Measurements from ENCODE around the gene ZNF362. TPM values are rescaled to one million over a fixed set of nuclear protein-coding genes. Genes with fewer than 3 reads are reported as not detected.

The ZNF362 gene
- total RNA-seq, 1 donor from 2014 or later = 69.8 TPM

DNA sequence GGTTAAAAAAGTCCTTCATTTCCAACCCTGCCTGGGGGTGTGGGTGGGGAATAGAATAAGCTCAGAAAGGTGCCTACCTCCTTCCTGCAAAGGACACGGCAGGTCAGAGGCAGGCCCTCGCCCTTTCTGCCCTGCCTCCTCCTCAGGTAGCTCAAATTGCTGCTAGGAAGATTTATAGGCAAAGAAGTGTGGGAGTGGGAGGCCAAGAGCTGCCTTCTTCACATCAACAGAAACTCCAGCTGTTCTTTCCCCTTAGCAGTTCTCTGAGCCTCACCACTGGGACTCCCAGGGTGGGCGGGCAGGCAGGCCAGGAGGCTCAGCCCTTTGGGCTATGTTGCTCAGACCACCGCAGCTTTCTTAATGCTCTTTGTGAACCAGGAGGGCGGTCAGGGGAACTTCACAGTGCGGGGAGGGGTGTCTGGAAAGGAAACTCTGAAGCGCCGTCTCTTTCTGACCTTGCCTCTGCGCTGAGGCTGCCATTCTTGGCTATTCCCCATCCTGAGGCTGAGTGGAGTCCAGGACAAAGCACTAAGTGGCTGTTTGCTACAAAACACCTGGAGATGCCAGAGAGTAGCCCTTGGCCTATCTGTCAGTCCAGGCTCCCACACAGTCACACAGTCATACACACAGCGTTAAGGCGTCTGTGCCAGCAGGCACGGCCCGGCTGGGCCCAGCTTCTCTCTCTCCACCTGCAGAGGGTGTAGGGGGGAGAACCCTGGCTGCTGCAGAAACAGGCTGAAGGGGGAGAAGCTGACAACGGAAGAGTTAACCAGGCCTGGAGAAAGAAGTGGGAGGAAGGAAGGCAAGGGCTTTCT, 67.6 kb downstream of the ZNF362 start:
- Mint-ChIP-seq H3K36me3 (ENCODE audit: unreplicated experiment) (peaks cover 4% of the 10 kb centered on the region), H3K4me1 (ENCODE audit: low read depth, unreplicated experiment) (peaks cover 26% of the 10 kb centered on the region), H3K27me3 (ENCODE audit: unreplicated experiment) (peaks cover 12% of the 10 kb centered on the region), H3K9me3 (ENCODE audit: unreplicated experiment) (peaks cover 13% of the 10 kb centered on the region), H3K27ac (ENCODE audit: unreplicated experiment) (no peak overlapping the region), H3K4me3 (ENCODE audit: unreplicated experiment) (no peak overlapping the region)
- no peak for DNase-seq
- TF ChIP-seq, protein P1, sequence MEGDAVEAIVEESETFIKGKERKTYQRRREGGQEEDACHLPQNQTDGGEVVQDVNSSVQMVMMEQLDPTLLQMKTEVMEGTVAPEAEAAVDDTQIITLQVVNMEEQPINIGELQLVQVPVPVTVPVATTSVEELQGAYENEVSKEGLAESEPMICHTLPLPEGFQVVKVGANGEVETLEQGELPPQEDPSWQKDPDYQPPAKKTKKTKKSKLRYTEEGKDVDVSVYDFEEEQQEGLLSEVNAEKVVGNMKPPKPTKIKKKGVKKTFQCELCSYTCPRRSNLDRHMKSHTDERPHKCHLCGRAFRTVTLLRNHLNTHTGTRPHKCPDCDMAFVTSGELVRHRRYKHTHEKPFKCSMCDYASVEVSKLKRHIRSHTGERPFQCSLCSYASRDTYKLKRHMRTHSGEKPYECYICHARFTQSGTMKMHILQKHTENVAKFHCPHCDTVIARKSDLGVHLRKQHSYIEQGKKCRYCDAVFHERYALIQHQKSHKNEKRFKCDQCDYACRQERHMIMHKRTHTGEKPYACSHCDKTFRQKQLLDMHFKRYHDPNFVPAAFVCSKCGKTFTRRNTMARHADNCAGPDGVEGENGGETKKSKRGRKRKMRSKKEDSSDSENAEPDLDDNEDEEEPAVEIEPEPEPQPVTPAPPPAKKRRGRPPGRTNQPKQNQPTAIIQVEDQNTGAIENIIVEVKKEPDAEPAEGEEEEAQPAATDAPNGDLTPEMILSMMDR (IDR thresholded peaks at IDR 0.05; ENCODE audit: partially characterized antibody, unreplicated experiment) = no peak

DNA sequence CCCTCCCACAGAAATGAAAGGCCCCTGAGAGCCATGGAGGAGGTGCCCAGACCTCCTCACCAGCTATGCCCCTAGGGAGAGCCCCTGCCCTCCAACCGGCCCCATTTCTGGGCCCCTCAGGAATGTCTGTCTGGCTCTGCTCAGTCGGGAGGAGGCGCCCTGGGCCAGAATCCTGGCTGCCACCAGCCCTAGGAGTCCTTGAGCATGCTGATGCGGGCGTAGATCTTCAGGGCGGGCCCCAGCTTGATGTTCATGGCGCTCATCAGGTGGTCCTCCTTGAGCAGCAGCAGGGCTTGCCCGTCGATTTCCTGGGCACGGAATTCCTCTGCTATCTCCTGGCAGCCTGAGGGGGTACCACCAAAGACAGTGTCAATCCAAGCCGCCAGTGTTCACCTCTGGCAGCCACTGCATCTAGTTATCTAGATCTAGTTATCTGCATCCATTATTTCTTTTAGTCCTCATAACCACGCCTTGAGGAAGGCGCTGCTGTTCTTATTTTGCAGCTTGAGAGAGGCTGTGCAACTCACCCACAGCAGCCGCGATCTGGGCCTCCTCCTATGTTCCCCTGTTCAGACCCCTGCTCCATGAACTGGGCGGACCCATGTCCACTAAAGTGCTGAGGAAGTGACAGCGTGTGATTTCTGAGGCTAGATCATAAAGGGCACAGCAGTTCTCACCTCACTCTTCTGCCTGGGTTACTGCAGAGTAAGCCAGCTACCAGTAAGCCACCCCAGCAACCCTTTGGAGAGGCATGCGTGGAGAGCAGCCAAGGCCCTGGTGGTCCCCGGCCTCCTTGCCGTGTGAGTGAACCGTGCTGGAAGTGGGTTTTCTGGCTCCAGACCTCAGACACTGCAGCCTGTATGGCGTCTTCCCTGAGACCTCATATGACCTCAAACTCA, 68.6 kb downstream of the ZNF362 start:
- peak overlapping the region; percentile 56 for H3K27ac Mint-ChIP-seq (ENCODE audit: unreplicated experiment)
- TF ChIP-seq, protein P1 (IDR thresholded peaks at IDR 0.05; ENCODE audit: partially characterized antibody, unreplicated experiment) = no peak
- DNase-seq = no peak
- peaks cover 15% of the 10 kb centered on the region for H3K9me3 Mint-ChIP-seq (ENCODE audit: unreplicated experiment)
- peaks cover 28% of the 10 kb centered on the region for H3K4me1 Mint-ChIP-seq (ENCODE audit: low read depth, unreplicated experiment)
- peaks cover 4% of the 10 kb centered on the region for H3K36me3 Mint-ChIP-seq (ENCODE audit: unreplicated experiment)
- no peak overlapping the region for H3K4me3 Mint-ChIP-seq (ENCODE audit: unreplicated experiment)
- H3K27me3 Mint-ChIP-seq (ENCODE audit: unreplicated experiment) = peaks cover 12% of the 10 kb centered on the region

DNA sequence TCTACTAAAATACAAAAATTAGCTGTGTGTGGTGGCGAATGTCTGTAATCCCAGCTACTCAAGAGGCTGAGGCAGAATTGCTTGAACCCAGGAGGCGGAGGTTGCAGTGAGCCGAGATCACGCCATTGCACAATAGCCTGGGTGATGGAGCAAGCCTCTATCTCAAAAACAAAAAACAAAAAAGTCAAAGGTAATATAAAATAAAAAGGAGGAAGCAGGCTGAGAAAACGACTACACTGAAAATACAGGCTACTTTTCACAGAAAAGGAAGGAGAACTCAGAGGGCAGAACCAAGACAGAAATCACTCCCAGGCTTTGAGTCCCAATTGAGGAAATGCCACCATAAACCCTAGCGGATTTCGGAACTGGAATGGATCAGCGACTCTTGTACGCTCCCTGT, 70.5 kb downstream of the ZNF362 start:
- TF ChIP-seq, protein P1 (IDR thresholded peaks at IDR 0.05; ENCODE audit: partially characterized antibody, unreplicated experiment) = no peak
- Mint-ChIP-seq H3K27me3 (ENCODE audit: unreplicated experiment) (peaks cover 9% of the 10 kb centered on the region), H3K9me3 (ENCODE audit: unreplicated experiment) (peaks cover 16% of the 10 kb centered on the region), H3K27ac (ENCODE audit: unreplicated experiment) (no peak overlapping the region), H3K36me3 (ENCODE audit: unreplicated experiment) (peaks cover 4% of the 10 kb centered on the region), H3K4me1 (ENCODE audit: low read depth, unreplicated experiment) (peaks cover 22% of the 10 kb centered on the region), H3K4me3 (ENCODE audit: unreplicated experiment) (no peak overlapping the region)
- no peak for DNase-seq

DNA sequence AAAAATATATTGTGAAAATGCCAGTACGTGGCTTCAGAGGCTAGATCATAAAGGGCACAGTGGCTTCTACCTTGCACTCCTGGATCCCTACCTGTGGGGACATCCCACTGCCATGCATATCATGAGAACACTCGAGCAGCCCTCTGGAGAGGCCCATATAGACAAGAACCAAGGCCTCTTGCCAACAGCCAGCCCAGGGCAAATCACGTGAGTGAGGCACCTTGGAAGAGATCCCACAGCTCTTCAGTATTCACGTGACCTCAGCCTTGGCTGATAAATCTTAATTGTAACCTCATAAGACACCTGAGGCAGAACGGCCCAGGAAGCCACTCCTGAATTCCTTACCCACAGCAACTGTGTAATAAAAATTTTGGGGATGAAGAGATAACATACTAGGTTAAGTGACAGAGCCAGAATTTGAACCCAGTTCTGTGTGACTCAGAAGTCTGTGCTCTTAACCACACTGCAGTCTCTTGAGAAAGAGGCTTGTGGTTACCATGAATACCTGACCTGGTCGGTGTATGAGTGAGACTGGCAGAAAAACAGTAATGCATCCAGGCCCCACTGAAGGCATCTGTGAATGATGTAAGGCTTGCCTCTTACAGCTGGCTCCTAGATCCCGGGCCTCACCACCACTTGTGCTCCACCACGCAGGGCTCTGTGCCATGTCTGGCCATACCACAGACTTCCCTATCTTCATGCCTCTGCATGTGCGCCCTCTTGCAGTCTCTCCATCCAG, 71.5 kb downstream of the ZNF362 start:
- H3K27me3 Mint-ChIP-seq (ENCODE audit: unreplicated experiment) = peaks cover 9% of the 10 kb centered on the region
- no peak overlapping the region for H3K4me3 Mint-ChIP-seq (ENCODE audit: unreplicated experiment)
- TF ChIP-seq, protein P1 (IDR thresholded peaks at IDR 0.05; ENCODE audit: partially characterized antibody, unreplicated experiment) = no peak
- peaks cover 29% of the 10 kb centered on the region for H3K4me1 Mint-ChIP-seq (ENCODE audit: low read depth, unreplicated experiment)
- no peak for DNase-seq
- H3K9me3 Mint-ChIP-seq (ENCODE audit: unreplicated experiment) = peaks cover 10% of the 10 kb centered on the region
- H3K36me3 Mint-ChIP-seq (ENCODE audit: unreplicated experiment) = peaks cover 4% of the 10 kb centered on the region
- H3K27ac Mint-ChIP-seq (ENCODE audit: unreplicated experiment) = no peak overlapping the region

Measured in glutamatergic neuron (in vitro differentiated cells).